Colonic mucosa (tissue), 4 donors: ENCODE measurements around the gene DAZAP1. TPM values are rescaled to one million over a fixed set of nuclear protein-coding genes. Genes with fewer than 3 reads are reported as not detected.

Source experiments
- DNase-seq: peaks from one replicate; pipeline ENCODE4 v3.0.0-alpha.2; 2020
- H3K27ac ChIP-seq: fragments of 200-600 bp; one replicate; pipeline ENCODE4 v1.8.0; 2021
- H3K27me3 ChIP-seq: fragments of 200-600 bp; one replicate; pipeline ENCODE4 v1.8.0; 2021
- H3K36me3 ChIP-seq: fragments of 200-600 bp; one replicate; pipeline ENCODE4 v1.8.0; 2021
- H3K4me1 ChIP-seq: fragments of 200-600 bp; one replicate; pipeline ENCODE4 v1.8.0; 2021; ENCODE audit warnings: mild to moderate bottlenecking
- H3K4me3 ChIP-seq: fragments of 200-600 bp; one replicate; pipeline ENCODE4 v1.8.0; 2021
- H3K9ac ChIP-seq, 2 donors: one replicate each; pipeline ENCODE4 v1.7.0; 2013; ENCODE audit warnings: control low read depth in 2 of 2, low read depth in 2 of 2, low read length in 2 of 2
- H3K9me3 ChIP-seq: fragments of 200-600 bp; one replicate; pipeline ENCODE4 v1.8.0; 2021
- intact Hi-C: fragments of 100-400 bp; cut with DNase I; formaldehyde crosslinking; loops from one replicate; pipeline ENCODE4 v1.14.1; 2022
- total RNA-seq, 2 donors: library from RNA; stranded (reverse); fragmentation: NEBNext Ultra II Directional in 1 of 2; extraction: Animal tissue kit (Norgen Biotek cat#: 25700) in 1 of 2; gene quantifications; one replicate each; pipeline ENCODE4 v1.2.1, GENCODE V29; 2021
- TF ChIP-seq, protein P1 (sequence below): fragments of 200-600 bp; IDR thresholded peaks from one replicate; pipeline ENCODE4 v1.8.0; 2022; ENCODE audit warnings: antibody characterized with exemption, mild to moderate bottlenecking
- donor health status: healthy.
- donor health status: DM: no; HTN: no; CAD: no.
- donor health status: DM: no; HTN: no; CAD: no.

The DAZAP1 gene
- total RNA-seq, 2 donors from 2014 or later = 92.9 to 210 TPM

DNA sequence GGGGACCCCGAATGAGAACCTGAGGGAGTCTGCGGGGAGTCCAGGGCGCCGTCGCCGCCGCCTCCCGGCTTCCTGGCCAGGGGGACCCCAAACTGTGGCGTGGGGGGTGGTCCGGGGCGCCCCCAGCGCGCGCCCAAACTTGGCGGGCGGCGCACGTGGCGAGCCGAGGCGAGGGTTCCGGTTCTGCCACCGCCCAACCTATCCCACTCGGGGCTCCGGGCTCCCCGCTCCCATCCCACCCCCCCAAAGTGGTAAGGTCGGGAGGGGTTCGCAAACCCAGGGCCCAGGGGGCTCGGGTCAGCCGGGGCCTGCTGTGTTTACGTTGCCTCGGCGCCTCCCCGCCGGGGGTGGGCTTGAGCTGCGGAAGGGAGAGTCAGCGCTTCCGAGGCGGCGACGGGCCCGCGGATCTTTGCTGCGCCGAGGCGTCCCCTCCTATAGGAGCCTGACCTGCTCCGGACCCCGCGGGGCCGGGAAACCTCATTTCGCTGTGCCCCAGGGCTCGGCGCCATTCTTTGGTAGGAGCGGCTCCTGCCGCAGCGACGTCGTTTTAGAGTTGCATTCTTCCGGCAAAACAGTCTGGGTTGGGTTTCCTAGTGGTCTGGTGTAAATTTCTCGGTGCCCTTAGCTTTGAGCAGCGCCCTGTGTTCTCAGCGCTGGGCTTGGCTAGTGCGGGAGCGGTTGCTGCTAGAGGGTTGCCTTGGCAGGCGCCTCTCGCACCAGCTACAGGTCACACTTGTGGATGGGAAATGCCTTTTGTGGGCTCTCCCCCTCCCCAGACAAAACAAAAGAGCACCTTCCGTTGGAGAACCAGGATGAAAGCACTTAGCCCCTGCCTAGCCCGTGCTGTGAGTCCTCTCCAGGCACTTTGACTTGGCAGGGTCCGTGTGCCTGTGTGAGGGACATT lies 1.2 kb downstream of the DAZAP1 start:
- H3K36me3 ChIP-seq = no peaks in the 10 kb centered on the region
- peak overlapping the region; percentile 99 for H3K4me3 ChIP-seq
- H3K4me1 ChIP-seq = peaks cover 31% of the 10 kb centered on the region
- no peaks in the 10 kb centered on the region for H3K27me3 ChIP-seq
- peak overlapping the region; percentile 89 for H3K27ac ChIP-seq
- peak; percentile 50 for DNase-seq
- H3K9ac ChIP-seq = peak overlapping the region; percentile 93 to 94
- TF ChIP-seq, protein P1, sequence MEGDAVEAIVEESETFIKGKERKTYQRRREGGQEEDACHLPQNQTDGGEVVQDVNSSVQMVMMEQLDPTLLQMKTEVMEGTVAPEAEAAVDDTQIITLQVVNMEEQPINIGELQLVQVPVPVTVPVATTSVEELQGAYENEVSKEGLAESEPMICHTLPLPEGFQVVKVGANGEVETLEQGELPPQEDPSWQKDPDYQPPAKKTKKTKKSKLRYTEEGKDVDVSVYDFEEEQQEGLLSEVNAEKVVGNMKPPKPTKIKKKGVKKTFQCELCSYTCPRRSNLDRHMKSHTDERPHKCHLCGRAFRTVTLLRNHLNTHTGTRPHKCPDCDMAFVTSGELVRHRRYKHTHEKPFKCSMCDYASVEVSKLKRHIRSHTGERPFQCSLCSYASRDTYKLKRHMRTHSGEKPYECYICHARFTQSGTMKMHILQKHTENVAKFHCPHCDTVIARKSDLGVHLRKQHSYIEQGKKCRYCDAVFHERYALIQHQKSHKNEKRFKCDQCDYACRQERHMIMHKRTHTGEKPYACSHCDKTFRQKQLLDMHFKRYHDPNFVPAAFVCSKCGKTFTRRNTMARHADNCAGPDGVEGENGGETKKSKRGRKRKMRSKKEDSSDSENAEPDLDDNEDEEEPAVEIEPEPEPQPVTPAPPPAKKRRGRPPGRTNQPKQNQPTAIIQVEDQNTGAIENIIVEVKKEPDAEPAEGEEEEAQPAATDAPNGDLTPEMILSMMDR = no peak
- intact Hi-C loops = no loop called here
- H3K9me3 ChIP-seq = no peaks in the 10 kb centered on the region

DNA sequence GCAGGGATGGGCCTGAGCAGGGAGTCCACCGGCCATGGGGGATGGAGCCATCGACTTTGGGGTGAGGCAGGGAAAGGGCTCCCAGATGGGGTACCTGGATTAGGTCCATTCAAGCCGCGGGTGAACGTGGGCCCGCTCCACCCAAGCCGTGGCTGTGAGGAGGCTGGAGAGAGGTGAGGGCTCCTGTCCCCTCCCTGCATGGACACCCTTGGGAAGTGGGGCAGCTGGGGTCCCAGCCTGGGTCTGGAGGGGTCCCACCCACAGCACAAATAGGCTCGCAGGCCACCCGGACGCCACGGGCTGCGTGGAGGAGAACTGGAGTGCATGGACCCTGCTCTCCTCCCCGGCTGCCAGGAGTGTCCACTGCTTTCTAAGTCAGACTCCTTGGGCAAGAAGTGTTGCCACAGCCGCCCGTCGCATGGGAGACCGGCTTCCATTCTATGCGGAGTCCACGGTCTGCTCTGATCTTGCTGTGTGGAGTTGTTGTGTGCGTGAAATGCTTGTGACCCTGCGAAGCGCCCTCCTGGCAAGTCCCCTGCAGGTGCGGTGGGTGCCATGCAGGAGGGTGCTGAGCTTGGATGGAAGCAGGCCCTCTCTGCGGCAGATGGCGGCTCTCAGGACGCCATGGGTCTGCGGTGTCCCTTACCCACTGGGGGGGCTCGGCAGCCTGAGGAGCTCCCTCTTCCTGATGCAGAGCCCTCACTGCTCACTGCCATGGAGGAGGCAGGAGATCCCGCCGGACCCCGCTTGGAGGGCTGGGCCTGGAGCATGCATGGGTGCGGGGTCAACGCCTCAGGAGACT lies 2.0 kb downstream of the DAZAP1 start:
- H3K9me3 ChIP-seq = no peaks in the 10 kb centered on the region
- intact Hi-C loops = no loop called here
- peak overlapping the region; percentile 93 to 94 for H3K9ac ChIP-seq
- DNase-seq = no peak
- no peaks in the 10 kb centered on the region for H3K36me3 ChIP-seq
- peak overlapping the region; percentile 99 for H3K4me3 ChIP-seq
- TF ChIP-seq, protein P1 = no peak
- peak overlapping the region; percentile 89 for H3K27ac ChIP-seq
- H3K27me3 ChIP-seq = no peaks in the 10 kb centered on the region
- H3K4me1 ChIP-seq = peaks cover 32% of the 10 kb centered on the region

DNA sequence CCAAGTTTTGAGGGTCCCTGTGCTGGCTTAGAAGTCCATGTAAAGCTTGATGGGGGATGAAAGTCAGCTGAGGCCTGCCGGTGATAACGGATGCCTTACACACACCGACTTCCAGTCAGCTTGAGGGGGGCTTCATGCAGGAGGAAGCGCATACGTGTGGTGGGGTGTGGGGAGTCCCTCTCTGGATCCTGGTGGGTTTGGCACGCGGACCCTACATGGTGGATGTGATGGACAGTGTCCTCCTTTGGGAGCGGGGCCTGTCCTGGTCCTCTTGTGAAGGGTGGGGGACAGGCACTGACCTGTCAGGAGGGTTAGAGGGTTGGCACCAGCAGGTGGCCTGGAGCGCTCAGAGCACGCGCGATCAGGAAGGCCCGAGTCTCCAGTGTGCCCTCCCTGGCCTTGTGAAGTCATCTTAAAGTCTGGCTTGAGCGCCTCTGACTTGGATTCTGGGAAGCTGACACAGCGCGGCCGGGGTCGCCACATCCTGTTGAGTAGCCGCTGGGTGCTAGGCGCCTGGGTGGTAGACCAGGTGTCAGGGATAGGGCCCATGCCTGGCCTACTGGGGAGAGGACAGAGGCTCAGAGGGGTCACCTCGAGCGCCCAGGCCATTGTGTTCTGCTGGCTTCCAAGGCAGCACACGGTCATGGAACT lies 2.9 kb downstream of the DAZAP1 start:
- intact Hi-C loops = no loop called here
- H3K27me3 ChIP-seq = no peaks in the 10 kb centered on the region
- no peaks in the 10 kb centered on the region for H3K36me3 ChIP-seq
- peaks cover 36% of the 10 kb centered on the region for H3K4me1 ChIP-seq
- no peak overlapping the region for H3K27ac ChIP-seq
- no peaks in the 10 kb centered on the region for H3K9me3 ChIP-seq
- no peak for DNase-seq
- peak overlapping the region in 1 of 2 donors; percentile 21 for H3K9ac ChIP-seq
- TF ChIP-seq, protein P1 = no peak
- no peak overlapping the region for H3K4me3 ChIP-seq

DNA sequence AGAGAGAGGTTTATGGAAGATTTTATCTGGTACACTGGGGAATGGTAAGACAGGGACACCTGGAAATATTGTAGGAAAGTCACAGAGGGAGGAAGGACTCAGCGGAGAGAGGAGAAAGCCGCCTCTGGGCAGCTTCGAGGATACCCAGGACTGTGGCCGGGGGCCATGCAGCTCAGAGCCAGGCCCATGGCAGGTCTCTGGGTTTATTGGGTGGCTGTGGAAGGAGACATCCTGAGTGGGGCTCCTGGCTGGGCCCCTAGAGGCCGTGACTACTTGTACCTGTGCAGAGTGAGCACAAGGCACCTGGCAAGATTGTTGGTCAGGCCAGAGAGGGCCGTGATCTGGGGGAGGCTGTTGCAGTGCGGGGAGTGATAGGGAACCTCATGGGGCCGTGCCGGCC lies 3.4 kb downstream of the DAZAP1 start:
- no peak overlapping the region for H3K27ac ChIP-seq
- peak overlapping the region in 1 of 2 donors; percentile 8 for H3K9ac ChIP-seq
- peaks cover 40% of the 10 kb centered on the region for H3K4me1 ChIP-seq
- H3K36me3 ChIP-seq = no peaks in the 10 kb centered on the region
- TF ChIP-seq, protein P1 = no peak
- H3K27me3 ChIP-seq = no peaks in the 10 kb centered on the region
- no peak overlapping the region for H3K4me3 ChIP-seq
- no peak for DNase-seq
- no peaks in the 10 kb centered on the region for H3K9me3 ChIP-seq
- intact Hi-C loops = no loop called here
